Measurements from ENCODE around the gene GSTM2.

Gene GSTM2

DNA sequence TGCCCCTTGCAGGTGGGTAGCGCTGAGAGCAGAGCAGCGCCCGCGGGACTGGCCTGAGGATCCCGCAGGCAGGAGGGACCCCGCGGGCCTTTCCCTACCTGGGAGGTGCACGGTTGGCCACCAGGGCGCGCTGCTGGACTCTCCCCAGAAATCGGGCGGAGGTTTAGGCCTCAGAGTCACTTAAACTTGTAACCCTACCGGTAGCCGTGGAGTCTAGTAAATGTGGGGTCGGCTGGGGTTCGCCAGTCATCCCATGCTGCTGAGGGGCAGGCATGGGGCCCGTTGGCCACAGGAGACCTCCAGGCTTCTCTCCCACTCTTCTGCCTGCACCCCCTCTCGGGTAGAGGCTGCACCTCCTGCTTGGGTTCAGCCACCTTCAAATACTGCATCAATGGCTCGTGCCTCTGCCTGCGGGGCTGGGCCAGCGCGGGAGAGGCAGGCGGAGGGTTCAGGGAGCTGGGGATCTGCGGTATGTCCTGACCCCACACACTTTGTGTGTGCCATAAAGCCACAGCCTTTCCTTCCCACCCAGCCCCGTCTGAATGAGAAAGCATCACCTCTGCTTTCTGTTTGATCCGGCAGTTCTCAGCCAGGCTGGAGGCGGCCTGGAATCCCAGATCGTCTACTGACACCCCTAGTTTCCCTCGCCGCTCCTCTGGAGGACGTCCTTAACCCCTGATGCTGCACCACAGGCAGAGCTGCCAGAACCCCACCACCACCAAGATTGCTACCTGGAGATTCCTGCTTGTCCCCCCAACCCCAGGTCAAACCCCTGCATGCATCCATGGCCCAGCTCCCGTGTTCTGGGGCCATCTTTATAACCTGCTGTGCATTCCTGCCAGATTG lies 24.2 kb upstream of the GSTM2 start:
- no peak for TF ChIP-seq ZFX (IDR thresholded peaks at IDR 0.05; ENCODE audit: borderline replicate concordance)
- TF ChIP-seq, protein P1, sequence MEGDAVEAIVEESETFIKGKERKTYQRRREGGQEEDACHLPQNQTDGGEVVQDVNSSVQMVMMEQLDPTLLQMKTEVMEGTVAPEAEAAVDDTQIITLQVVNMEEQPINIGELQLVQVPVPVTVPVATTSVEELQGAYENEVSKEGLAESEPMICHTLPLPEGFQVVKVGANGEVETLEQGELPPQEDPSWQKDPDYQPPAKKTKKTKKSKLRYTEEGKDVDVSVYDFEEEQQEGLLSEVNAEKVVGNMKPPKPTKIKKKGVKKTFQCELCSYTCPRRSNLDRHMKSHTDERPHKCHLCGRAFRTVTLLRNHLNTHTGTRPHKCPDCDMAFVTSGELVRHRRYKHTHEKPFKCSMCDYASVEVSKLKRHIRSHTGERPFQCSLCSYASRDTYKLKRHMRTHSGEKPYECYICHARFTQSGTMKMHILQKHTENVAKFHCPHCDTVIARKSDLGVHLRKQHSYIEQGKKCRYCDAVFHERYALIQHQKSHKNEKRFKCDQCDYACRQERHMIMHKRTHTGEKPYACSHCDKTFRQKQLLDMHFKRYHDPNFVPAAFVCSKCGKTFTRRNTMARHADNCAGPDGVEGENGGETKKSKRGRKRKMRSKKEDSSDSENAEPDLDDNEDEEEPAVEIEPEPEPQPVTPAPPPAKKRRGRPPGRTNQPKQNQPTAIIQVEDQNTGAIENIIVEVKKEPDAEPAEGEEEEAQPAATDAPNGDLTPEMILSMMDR (IDR thresholded peaks at IDR 0.05) = peak; percentile 91
- H3K27ac ChIP-seq = no peak overlapping the region

DNA sequence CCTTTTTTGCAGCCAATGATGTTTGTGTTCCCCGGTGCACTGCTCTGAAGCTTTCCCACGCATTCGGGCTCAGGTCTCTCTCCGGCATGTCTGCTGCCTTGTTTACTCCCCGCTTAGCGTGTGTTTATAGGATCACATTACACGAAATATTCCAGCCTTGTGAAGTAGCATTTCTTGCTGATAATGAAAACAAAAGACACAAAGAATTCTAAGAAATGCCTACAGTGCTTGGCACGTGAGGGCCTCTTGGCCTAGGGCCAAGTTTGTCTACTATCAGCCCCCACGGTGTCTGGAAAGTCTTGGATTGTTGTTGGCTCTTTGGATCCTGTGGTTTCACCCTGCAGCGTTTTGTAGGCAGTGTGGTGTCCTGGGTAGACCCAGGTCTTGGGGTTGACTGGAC lies 23.2 kb upstream of the GSTM2 start:
- TF ChIP-seq ZFX (IDR thresholded peaks at IDR 0.05; ENCODE audit: borderline replicate concordance) = no peak
- TF ChIP-seq, protein P1 (IDR thresholded peaks at IDR 0.05) = no peak
- H3K27ac ChIP-seq = no peak overlapping the region

DNA sequence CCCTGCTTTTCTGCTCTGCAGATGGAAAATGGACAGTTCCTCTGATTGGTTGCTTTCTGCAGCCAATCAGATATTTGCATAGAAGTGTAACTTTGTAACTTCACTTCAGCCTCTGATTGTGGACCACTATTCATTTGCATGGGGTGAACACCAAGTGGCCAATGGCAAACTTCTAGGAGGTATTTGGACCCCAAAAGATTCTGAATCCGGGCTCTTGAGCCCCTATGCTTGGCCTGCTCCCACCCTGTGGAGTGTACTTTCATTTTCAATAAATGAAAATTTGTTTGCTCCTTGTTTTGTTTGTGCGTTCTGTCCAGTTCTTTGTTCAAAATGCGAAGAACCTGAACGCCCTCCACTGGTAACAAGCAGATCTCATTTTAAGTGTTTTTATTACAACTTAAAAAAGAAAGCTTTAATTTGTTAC lies 18.4 kb upstream of the GSTM2 start:
- no peak for TF ChIP-seq ZFX (IDR thresholded peaks at IDR 0.05; ENCODE audit: borderline replicate concordance)
- TF ChIP-seq, protein P1 (IDR thresholded peaks at IDR 0.05) = peak; percentile 69
- no peak overlapping the region for H3K27ac ChIP-seq

DNA sequence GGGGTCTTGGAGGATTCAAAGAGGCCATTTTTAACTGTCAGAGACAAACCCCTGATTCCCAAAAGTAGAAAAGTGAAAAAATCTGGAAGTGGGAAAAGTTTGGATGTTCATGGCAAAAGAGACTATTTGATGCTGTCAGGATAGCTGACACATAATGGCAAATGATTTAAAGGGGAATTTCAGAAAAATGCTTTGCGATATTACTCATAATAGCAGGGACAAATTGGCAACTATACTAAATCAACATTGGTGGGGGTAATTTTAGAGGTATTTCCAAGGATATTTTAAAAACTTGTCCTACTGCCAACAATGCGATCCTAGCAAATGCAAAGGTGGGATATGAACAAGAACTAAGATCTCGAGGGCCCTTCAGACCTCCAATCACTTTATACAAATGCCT lies 17.2 kb upstream of the GSTM2 start:
- no peak for TF ChIP-seq ZFX (IDR thresholded peaks at IDR 0.05; ENCODE audit: borderline replicate concordance)
- TF ChIP-seq, protein P1 (IDR thresholded peaks at IDR 0.05) = no peak
- H3K27ac ChIP-seq = no peak overlapping the region

DNA sequence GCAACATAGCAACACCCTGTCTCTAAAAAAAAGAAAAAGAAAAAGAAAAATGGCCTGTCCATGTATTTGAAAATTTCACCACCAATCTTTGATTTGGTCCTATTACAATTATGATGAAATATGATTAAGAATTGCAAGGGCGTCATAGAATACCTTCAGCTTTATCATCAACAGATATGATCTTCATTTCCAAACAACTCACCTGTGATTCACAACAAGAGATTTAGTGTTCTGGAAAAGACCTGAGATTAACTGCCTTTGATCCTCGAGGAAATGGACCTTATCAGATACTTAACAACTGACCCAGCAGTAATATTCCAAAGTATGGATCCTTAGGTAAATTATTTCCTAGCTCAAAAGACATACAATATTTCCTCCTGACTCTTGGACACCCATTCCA lies 15.5 kb upstream of the GSTM2 start:
- no peak overlapping the region for H3K27ac ChIP-seq

DNA sequence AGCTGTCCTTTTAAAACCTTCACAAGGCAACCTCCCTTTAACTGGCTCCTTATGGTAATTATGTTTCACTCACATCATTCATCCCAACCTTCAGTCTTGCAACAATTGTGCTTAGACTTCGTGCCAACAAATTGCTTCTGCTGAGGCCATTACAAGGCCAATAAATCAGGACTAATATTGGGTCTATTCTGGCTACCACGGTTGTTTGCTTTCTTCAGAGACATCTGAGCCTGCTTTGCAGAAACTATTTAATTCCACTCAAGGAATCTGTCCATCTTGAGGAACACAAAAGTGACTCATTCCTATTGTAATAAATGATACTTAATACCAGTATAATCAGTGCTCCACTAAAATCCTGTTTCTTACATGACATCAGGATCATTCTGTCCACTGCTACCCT lies 14.6 kb upstream of the GSTM2 start:
- TF ChIP-seq, protein P1 (IDR thresholded peaks at IDR 0.05) = no peak
- TF ChIP-seq ZFX (IDR thresholded peaks at IDR 0.05; ENCODE audit: borderline replicate concordance) = no peak
- no peak overlapping the region for H3K27ac ChIP-seq

More for the DNA sequence above, 15.5 kb upstream of the GSTM2 start:
- TF ChIP-seq, protein P1 (IDR thresholded peaks at IDR 0.05) = no peak
- TF ChIP-seq ZFX (IDR thresholded peaks at IDR 0.05; ENCODE audit: borderline replicate concordance) = no peak

DNA sequence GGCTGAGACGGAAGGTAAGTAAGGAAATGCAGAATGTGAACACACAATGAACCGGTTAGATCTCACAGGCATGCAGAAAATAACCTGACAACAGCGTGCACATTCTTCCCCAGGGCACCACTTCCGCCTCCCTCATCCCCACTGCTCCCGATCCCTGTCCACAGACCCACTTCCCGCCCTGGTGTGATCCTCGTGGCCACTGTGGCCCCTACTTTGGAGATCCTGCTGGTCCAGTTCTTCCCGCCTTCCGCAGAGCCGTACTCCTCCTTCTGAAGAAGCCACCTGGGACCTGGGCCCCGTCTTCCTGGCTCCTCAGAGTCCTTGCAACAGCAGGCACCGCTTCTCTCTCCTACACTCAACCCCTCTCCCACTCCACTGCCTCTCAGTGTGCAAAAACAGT lies 13.3 kb upstream of the GSTM2 start:
- no peak for TF ChIP-seq ZFX (IDR thresholded peaks at IDR 0.05; ENCODE audit: borderline replicate concordance)
- TF ChIP-seq, protein P1 (IDR thresholded peaks at IDR 0.05) = no peak
- H3K27ac ChIP-seq = no peak overlapping the region
